SK-N-SH (cell line): ENCODE data around the gene THEMIS. TPM values are rescaled to one million over a fixed set of nuclear protein-coding genes. Genes with fewer than 3 reads are reported as not detected.
A peak's percentile ranks its signal among the peaks of the same experiment; 100 is the strongest.

Experiments used
- CTCF ChIA-PET: fragments of 300-600, 350-600 bp; formaldehyde crosslinking; extraction: SDS; loops from one replicate; lab custom pipeline; 2021; lab: Yijun Ruan, JAX
- POLR2A ChIA-PET: fragments of 350-600 bp; sonication (Branson Sonifier 250); formaldehyde crosslinking; extraction: SDS; loops from one replicate; lab custom pipeline; 2020; ENCODE audit warnings: antibody characterized with exemption, inconsistent platforms; lab: Yijun Ruan, JAX
- DNase-seq: peaks from one replicate; pipeline ENCODE4 v3.0.0; 2012
- H2AFZ ChIP-seq: fragments of 200-600 bp; sonication (generic); 2 replicates; pipeline ENCODE4 v1.8.1; 2016; ENCODE audit warnings: antibody characterized with exemption, mild to moderate bottlenecking, low read depth
- H3F3A ChIP-seq: fragments of 200-600 bp; sonication (generic); replicated peaks from 2 replicates; pipeline ENCODE3; 2016; ENCODE audit warnings: antibody characterized with exemption, mild to moderate bottlenecking; ENCODE audit not compliant: insufficient read depth
- H3K27ac ChIP-seq, 2 experiments: fragments of 200-500 bp in 1 of 2; fragments of 200-600 bp in 1 of 2; sonication (Bioruptor generic) in 1 of 2; sonication (generic), shearing (Covaris generic) in 1 of 2; 2 replicates each; pipeline versions ENCODE4 v1.5.1 to v1.6.1; 2014 to 2016; ENCODE audit warnings: low read depth in 2 of 2, inconsistent platforms in 1 of 2, low read length in 1 of 2, mild to moderate bottlenecking in 1 of 2, mixed read lengths in 1 of 2
- H3K27me3 ChIP-seq: fragments of 200-600 bp; sonication (generic), shearing (Covaris generic); 2 replicates; pipeline ENCODE4 v1.6.1; 2016; ENCODE audit warnings: mixed run types; ENCODE audit not compliant: insufficient read depth
- H3K36me3 ChIP-seq, 2 experiments: fragments of 200-500 bp in 1 of 2; fragments of 200-600 bp in 1 of 2; sonication (Bioruptor generic) in 1 of 2; sonication (generic) in 1 of 2; replicated peaks in 1 of 2; 2 replicates each; pipeline versions ENCODE3 to v1.5.1; 2014 to 2016; ENCODE audit warnings: low read length in 1 of 2, mild to moderate bottlenecking in 1 of 2; ENCODE audit not compliant: insufficient read depth in 2 of 2, control insufficient read depth in 1 of 2
- H3K4me1 ChIP-seq, 2 experiments: fragments of 200-500 bp in 1 of 2; fragments of 200-600 bp in 1 of 2; sonication (Bioruptor generic) in 1 of 2; sonication (generic), shearing (Covaris generic) in 1 of 2; 2 replicates each; pipeline versions ENCODE4 v1.5.1 to v1.6.1; 2014 to 2016; ENCODE audit warnings: low read depth in 1 of 2, low read length in 1 of 2, mixed run types in 1 of 2; ENCODE audit not compliant: insufficient read depth in 2 of 2, control insufficient read depth in 1 of 2
- H3K4me2 ChIP-seq: fragments of 200-600 bp; sonication (generic), shearing (Covaris generic); 2 replicates; pipeline ENCODE4 v1.6.1; 2017; ENCODE audit warnings: mixed run types
- H3K4me3 ChIP-seq, 2 experiments: fragments of 200-500 bp in 1 of 2; fragments of 200-600 bp in 1 of 2; sonication (Bioruptor generic) in 1 of 2; sonication (generic), shearing (Covaris generic) in 1 of 2; 2 replicates each; pipeline versions ENCODE4 v1.5.1 to v1.8.1; 2014 to 2016; ENCODE audit warnings: low read depth in 2 of 2, inconsistent platforms in 1 of 2, low read length in 1 of 2, mild to moderate bottlenecking in 1 of 2, mixed read lengths in 1 of 2, moderate library complexity in 1 of 2
- H3K79me2 ChIP-seq: fragments of 200-600 bp; sonication (generic); 2 replicates; pipeline ENCODE4 v1.8.1; 2017; ENCODE audit warnings: mild to moderate bottlenecking; ENCODE audit not compliant: insufficient read depth
- H3K9ac ChIP-seq: fragments of 200-600 bp; sonication (generic); 2 replicates; pipeline ENCODE4 v1.6.1; 2017; ENCODE audit warnings: mixed run types
- H3K9me2 ChIP-seq: fragments of 200-600 bp; sonication (generic); 2 replicates; pipeline ENCODE4 v1.6.1; 2017; ENCODE audit warnings: mixed run types
- H3K9me3 ChIP-seq: fragments of 200-600 bp; sonication (generic); 2 replicates; pipeline ENCODE4 v1.6.1; 2017; ENCODE audit warnings: mixed run types, mild to moderate bottlenecking, moderate library complexity
- H4K20me1 ChIP-seq: fragments of 200-600 bp; sonication (generic); 2 replicates; pipeline ENCODE4 v1.6.1; 2017; ENCODE audit warnings: mild to moderate bottlenecking, mixed run types; ENCODE audit not compliant: insufficient read depth
- EZH2phosphoT487 ChIP-seq: fragments of 200-600 bp; sonication (generic); IDR thresholded peaks from 2 replicates; pipeline ENCODE4 v1.6.1; 2017; ENCODE audit warnings: low read depth, mixed run types, mild to moderate bottlenecking, antibody characterized with exemption, moderate library complexity, borderline replicate concordance
- FOSL2 ChIP-seq: IDR thresholded peaks from 2 replicates; pipeline ENCODE4 v1.4.0; 2012; ENCODE audit warnings: low read depth, mild to moderate bottlenecking, moderate library complexity, borderline replicate concordance
- FOXJ3 ChIP-seq: sonication (generic); formaldehyde crosslinking; IDR thresholded peaks from 2 replicates; pipeline ENCODE4 v1.5.1; 2020; ENCODE audit warnings: mild to moderate bottlenecking, missing genetic modification reagents
- GABPA ChIP-seq: IDR thresholded peaks from 2 replicates; pipeline ENCODE4 v1.4.0; 2012; ENCODE audit warnings: low read depth, mild to moderate bottlenecking
- MXI1 ChIP-seq: IDR thresholded peaks from 2 replicates; pipeline ENCODE4 v1.6.1; 2012; ENCODE audit warnings: mild to moderate bottlenecking, low read depth, low read length, improper control_type of control experiment
- NFIC ChIP-seq: IDR thresholded peaks from 2 replicates; pipeline ENCODE4 v1.4.0; 2012; ENCODE audit warnings: borderline replicate concordance
- POLR2AphosphoS5 ChIP-seq: IDR thresholded peaks from 2 replicates; pipeline ENCODE4 v1.6.1; 2012; ENCODE audit warnings: low read depth, low read length
- RCOR1 ChIP-seq: fragments of 150-350 bp; IDR thresholded peaks from 2 replicates; pipeline ENCODE4 v1.6.1; 2017; ENCODE audit warnings: antibody characterized with exemption, low read length
- RFX5 ChIP-seq: IDR thresholded peaks from 2 replicates; pipeline ENCODE4 v1.6.1; 2012; ENCODE audit warnings: mild to moderate bottlenecking, improper control_type of control experiment, low read length
- SIN3A ChIP-seq: IDR thresholded peaks from 2 replicates; pipeline ENCODE4 v1.6.1; 2012; ENCODE audit warnings: low read depth, mild to moderate bottlenecking, low read length, moderate library complexity, borderline replicate concordance
- SMC3 ChIP-seq: IDR thresholded peaks from 2 replicates; pipeline ENCODE4 v1.6.1; 2012; ENCODE audit warnings: low read depth, low read length, improper control_type of control experiment
- TAF1 ChIP-seq: IDR thresholded peaks from 2 replicates; pipeline ENCODE4 v1.6.1; 2012; ENCODE audit warnings: low read depth, mild to moderate bottlenecking, low read length, moderate library complexity, borderline replicate concordance
- YY1 ChIP-seq: IDR thresholded peaks from 2 replicates; pipeline ENCODE4 v1.4.0; 2012; ENCODE audit warnings: low read depth, mild to moderate bottlenecking
- ZBTB33 ChIP-seq: IDR thresholded peaks from 2 replicates; pipeline ENCODE4 v1.4.0; 2012; ENCODE audit warnings: low read depth, borderline replicate concordance
- WGBS: methylation state at CpG from one replicate; pipeline ENCODE4 v1.1.6; 2017; ENCODE audit warnings: low lambda C conversion rate; 5-methylcytosine and 5-hydroxymethylcytosine counted together
- polyA plus RNA-seq, 3 experiments: library from polyadenylated mRNA; depleted of rRNA; stranded (reverse); fragments of >200 nt; gene quantifications; 2 replicates each; pipeline ENCODE4 v1.2.3, GENCODE V29; 2012
- TF ChIP-seq, protein P1 (sequence below): fragments of 150-350 bp; IDR thresholded peaks from 2 replicates; pipeline ENCODE4 v1.6.1; 2017; ENCODE audit warnings: antibody characterized with exemption, low read length, low read depth, borderline replicate concordance
- TF ChIP-seq, protein P2 (sequence below): fragments of 200-600 bp; sonication (generic); IDR thresholded peaks from 2 replicates; pipeline ENCODE4 v1.6.1; 2017; ENCODE audit warnings: antibody characterized with exemption, mild to moderate bottlenecking, moderate library complexity
- TF ChIP-seq, protein P3 (sequence below): IDR thresholded peaks from 2 replicates; pipeline ENCODE4 v1.6.1; 2012; ENCODE audit warnings: mild to moderate bottlenecking, low read depth, low read length, moderate library complexity

The THEMIS gene
- polyA plus RNA-seq, 1 of the 3 experiments (the other 2 are of a cell fraction), result not detected

DNA sequence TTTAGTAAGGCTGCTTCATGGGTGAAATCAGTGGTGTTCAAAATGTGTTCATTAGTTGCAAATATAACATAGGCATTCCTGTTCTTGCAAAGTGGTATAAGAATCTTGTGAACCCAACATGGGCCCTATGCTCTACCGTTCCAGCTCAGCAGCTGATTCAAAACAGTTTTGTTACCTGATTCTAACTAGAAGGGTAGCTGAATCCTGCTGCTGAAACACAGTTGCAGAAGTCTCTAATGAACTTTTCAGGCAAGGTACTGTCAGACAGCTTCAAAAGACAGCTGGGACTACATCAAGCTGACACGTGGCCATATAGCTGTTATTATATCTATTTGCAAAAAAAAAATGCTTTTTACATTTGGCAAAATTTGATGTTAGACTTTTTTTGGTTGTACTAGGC, 22.7 kb downstream of the THEMIS start:
- Histone ChIP-seq H3K27ac (no peak overlapping the region), H3K27me3 (no peaks in the 10 kb centered on the region), H2AFZ (peak overlapping the region; percentile 54; the same call in 1 of the 2 replicates), H3K4me2 (no peak overlapping the region), H3K4me3 (no peak overlapping the region), H4K20me1 (no peaks in the 10 kb centered on the region), H3K9me2 (peaks cover 3% of the 10 kb centered on the region; the same call in 1 of the 2 replicates), H3K9me3 (0 out of 2 replicates have a peak, but pooled peaks cover 4% of the 10 kb centered on the region), H3K79me2 (no peaks in the 10 kb centered on the region), H3F3A (no peaks in the 10 kb centered on the region), H3K36me3 (no peaks in the 10 kb centered on the region), H3K4me1 (no peaks in the 10 kb centered on the region), H3K9ac (no peak overlapping the region)
- WGBS, result 52% methylated on average over 2 of the region's 2 CpGs
- CTCF ChIA-PET, result no interaction called here
- TF ChIP-seq EZH2phosphoT487, result no peak
- TF ChIP-seq FOSL2, result no peak
- TF ChIP-seq, protein P1, sequence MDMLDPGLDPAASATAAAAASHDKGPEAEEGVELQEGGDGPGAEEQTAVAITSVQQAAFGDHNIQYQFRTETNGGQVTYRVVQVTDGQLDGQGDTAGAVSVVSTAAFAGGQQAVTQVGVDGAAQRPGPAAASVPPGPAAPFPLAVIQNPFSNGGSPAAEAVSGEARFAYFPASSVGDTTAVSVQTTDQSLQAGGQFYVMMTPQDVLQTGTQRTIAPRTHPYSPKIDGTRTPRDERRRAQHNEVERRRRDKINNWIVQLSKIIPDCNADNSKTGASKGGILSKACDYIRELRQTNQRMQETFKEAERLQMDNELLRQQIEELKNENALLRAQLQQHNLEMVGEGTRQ, result no peak
- no peak for TF ChIP-seq RCOR1
- TF ChIP-seq FOXJ3 (CRISPR knock-in tag), result no peak
- TF ChIP-seq, protein P2, sequence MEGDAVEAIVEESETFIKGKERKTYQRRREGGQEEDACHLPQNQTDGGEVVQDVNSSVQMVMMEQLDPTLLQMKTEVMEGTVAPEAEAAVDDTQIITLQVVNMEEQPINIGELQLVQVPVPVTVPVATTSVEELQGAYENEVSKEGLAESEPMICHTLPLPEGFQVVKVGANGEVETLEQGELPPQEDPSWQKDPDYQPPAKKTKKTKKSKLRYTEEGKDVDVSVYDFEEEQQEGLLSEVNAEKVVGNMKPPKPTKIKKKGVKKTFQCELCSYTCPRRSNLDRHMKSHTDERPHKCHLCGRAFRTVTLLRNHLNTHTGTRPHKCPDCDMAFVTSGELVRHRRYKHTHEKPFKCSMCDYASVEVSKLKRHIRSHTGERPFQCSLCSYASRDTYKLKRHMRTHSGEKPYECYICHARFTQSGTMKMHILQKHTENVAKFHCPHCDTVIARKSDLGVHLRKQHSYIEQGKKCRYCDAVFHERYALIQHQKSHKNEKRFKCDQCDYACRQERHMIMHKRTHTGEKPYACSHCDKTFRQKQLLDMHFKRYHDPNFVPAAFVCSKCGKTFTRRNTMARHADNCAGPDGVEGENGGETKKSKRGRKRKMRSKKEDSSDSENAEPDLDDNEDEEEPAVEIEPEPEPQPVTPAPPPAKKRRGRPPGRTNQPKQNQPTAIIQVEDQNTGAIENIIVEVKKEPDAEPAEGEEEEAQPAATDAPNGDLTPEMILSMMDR, result no peak
- no peak for TF ChIP-seq YY1
- TF ChIP-seq MXI1, result no peak
- TF ChIP-seq ZBTB33, result no peak
- DNase-seq, result no peak
- POLR2A ChIA-PET, result no interaction called here

- Histone ChIP-seq H3K27ac (no peak overlapping the region), H3K9ac (no peak overlapping the region), H3K4me1 (no peaks in the 10 kb centered on the region), H3K79me2 (no peaks in the 10 kb centered on the region), H4K20me1 (no peaks in the 10 kb centered on the region), H3F3A (no peaks in the 10 kb centered on the region), H3K36me3 (no peaks in the 10 kb centered on the region), H3K27me3 (no peaks in the 10 kb centered on the region), H3K9me3 (0 out of 2 replicates have a peak, but pooled peaks cover 4% of the 10 kb centered on the region), H3K9me2 (peaks cover 3% of the 10 kb centered on the region; the same call in 1 of the 2 replicates), H2AFZ (no peak overlapping the region), H3K4me3 (no peak overlapping the region), H3K4me2 (no peak overlapping the region)
- ChIA-PET POLR2A (no interaction called here), CTCF (no interaction called here)
- DNase-seq, result no peak
- WGBS, result 41% methylated on average over 3 of the region's 3 CpGs
- TF ChIP-seq, protein P3, sequence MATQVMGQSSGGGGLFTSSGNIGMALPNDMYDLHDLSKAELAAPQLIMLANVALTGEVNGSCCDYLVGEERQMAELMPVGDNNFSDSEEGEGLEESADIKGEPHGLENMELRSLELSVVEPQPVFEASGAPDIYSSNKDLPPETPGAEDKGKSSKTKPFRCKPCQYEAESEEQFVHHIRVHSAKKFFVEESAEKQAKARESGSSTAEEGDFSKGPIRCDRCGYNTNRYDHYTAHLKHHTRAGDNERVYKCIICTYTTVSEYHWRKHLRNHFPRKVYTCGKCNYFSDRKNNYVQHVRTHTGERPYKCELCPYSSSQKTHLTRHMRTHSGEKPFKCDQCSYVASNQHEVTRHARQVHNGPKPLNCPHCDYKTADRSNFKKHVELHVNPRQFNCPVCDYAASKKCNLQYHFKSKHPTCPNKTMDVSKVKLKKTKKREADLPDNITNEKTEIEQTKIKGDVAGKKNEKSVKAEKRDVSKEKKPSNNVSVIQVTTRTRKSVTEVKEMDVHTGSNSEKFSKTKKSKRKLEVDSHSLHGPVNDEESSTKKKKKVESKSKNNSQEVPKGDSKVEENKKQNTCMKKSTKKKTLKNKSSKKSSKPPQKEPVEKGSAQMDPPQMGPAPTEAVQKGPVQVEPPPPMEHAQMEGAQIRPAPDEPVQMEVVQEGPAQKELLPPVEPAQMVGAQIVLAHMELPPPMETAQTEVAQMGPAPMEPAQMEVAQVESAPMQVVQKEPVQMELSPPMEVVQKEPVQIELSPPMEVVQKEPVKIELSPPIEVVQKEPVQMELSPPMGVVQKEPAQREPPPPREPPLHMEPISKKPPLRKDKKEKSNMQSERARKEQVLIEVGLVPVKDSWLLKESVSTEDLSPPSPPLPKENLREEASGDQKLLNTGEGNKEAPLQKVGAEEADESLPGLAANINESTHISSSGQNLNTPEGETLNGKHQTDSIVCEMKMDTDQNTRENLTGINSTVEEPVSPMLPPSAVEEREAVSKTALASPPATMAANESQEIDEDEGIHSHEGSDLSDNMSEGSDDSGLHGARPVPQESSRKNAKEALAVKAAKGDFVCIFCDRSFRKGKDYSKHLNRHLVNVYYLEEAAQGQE, result no peak
- no peak for TF ChIP-seq SMC3
- no peak for TF ChIP-seq POLR2AphosphoS5
- no peak for TF ChIP-seq TAF1
- no peak for TF ChIP-seq RFX5
- no peak for TF ChIP-seq RCOR1
- no peak for TF ChIP-seq NFIC
- no peak for TF ChIP-seq SIN3A
- TF ChIP-seq GABPA, result no peak
Observed at GRCh38 chr6:127877231-127877630, 23.6 kb downstream of the THEMIS start.
